Breast epithelium (tissue), 4 donors: Measurements from ENCODE around the gene VAT1L. TPM values are rescaled to one million over a fixed set of nuclear protein-coding genes. Genes with fewer than 3 reads are reported as not detected.

Experiments
- DNase-seq, 2 donors: peaks; one replicate each; pipeline ENCODE4 v3.0.0-alpha.2; 2019; ENCODE audit warnings: low spot score in 2 of 2
- H3K27ac ChIP-seq, 2 donors: fragments of 200-600 bp; sonication (generic) in 1 of 2; one replicate each; pipeline ENCODE4 v1.5.1; 2016 to 2019; ENCODE audit warnings: mild to moderate bottlenecking in 1 of 2
- H3K27me3 ChIP-seq, 2 donors: fragments of 200-600 bp; sonication (generic) in 1 of 2; one replicate each; pipeline versions ENCODE4 v1.5.1 to v1.6.0; 2017 to 2019; ENCODE audit warnings: control low read depth in 1 of 2, mild to moderate bottlenecking in 1 of 2
- H3K36me3 ChIP-seq: fragments of 200-600 bp; one replicate; pipeline ENCODE4 v1.5.1; 2019
- H3K4me1 ChIP-seq, 2 donors: fragments of 200-600 bp; sonication (generic); one replicate each; pipeline ENCODE4 v1.5.1; 2016 to 2019; ENCODE audit warnings: control low read depth in 1 of 2
- H3K4me3 ChIP-seq, 3 donors: fragments of 200-600 bp; sonication (generic); 1 replicate in 2 of 3; 2 replicates in 1 of 3; pipeline ENCODE4 v1.5.1; 2016 to 2019; ENCODE audit warnings: mild to moderate bottlenecking in 3 of 3, moderate library complexity in 2 of 3
- H3K9me3 ChIP-seq, 2 donors: fragments of 200-600 bp; sonication (generic) in 1 of 2; one replicate each; pipeline ENCODE4 v1.5.1; 2016 to 2019; ENCODE audit warnings: control low read depth in 1 of 2
- POLR2A ChIP-seq: fragments of 450-650 bp; IDR thresholded peaks from one replicate; pipeline ENCODE4 v1.6.1; 2016; ENCODE audit warnings: antibody characterized with exemption, mild to moderate bottlenecking, moderate library complexity
- POLR2AphosphoS5 ChIP-seq, 3 donors: sonication (generic); formaldehyde crosslinking; IDR thresholded peaks; one replicate each; pipeline ENCODE4 v1.6.1; 2017; ENCODE audit warnings: antibody characterized with exemption in 3 of 3
- intact Hi-C: fragments of 100-400 bp; cut with DNase I; formaldehyde crosslinking; loops from one replicate; pipeline ENCODE4 v1.15.1; 2023; ENCODE audit warnings: low total_unique reads
- total RNA-seq, 3 donors: library from RNA; depleted of rRNA; stranded (reverse); fragments of >200 nt; gene quantifications; one replicate each; pipeline ENCODE4 v1.1.0, GENCODE V29; 2016
- TF ChIP-seq, protein P1 (sequence below), 3 donors: fragments of 450-650 bp; IDR thresholded peaks; one replicate each; pipeline ENCODE4 v1.5.1; 2016 to 2017; ENCODE audit warnings: antibody characterized with exemption in 3 of 3, mild to moderate bottlenecking in 3 of 3, moderate library complexity in 3 of 3

Gene VAT1L
- total RNA-seq, 3 donors from 2014 or later = 0.33 to 0.88 TPM; not detected in 1

DNA sequence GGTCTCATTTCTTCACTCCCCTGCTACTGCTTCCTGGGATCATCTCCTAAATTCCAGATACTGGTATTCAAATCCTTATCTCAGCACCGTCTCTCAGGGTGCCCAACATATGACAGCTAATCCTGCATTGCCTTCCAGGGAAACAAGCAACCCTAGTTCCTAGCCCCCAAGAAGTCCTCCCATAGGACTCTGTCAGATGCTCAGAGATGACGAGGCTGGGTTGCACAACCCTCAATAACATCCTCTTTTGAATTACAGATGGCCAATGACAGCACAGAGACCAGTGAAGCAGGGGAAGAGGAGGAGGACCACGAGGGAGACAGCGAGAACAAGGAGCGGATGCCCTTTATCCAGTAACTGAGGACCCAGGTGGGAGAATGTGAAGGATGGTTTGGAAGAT, 189.0 kb downstream of the VAT1L start:
- Histone ChIP-seq H3K36me3 (no peaks in the 10 kb centered on the region), H3K27ac (no peak overlapping the region), H3K9me3 (no peaks in the 10 kb centered on the region), H3K4me3 (no peak overlapping the region), H3K27me3 (no peaks in the 10 kb centered on the region), H3K4me1 (no peaks in the 10 kb centered on the region)
- no peak for DNase-seq
- TF ChIP-seq POLR2A (no peak), POLR2AphosphoS5 (IDR thresholded peaks at IDR 0.05) (no peak)
- TF ChIP-seq, protein P1, sequence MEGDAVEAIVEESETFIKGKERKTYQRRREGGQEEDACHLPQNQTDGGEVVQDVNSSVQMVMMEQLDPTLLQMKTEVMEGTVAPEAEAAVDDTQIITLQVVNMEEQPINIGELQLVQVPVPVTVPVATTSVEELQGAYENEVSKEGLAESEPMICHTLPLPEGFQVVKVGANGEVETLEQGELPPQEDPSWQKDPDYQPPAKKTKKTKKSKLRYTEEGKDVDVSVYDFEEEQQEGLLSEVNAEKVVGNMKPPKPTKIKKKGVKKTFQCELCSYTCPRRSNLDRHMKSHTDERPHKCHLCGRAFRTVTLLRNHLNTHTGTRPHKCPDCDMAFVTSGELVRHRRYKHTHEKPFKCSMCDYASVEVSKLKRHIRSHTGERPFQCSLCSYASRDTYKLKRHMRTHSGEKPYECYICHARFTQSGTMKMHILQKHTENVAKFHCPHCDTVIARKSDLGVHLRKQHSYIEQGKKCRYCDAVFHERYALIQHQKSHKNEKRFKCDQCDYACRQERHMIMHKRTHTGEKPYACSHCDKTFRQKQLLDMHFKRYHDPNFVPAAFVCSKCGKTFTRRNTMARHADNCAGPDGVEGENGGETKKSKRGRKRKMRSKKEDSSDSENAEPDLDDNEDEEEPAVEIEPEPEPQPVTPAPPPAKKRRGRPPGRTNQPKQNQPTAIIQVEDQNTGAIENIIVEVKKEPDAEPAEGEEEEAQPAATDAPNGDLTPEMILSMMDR (IDR thresholded peaks at IDR 0.05) = no peak
- intact Hi-C loops = loop anchor here (10.0 kb wide), 1 partner anchor 303 kb away; no protein-coding TSS in a partner anchor

DNA sequence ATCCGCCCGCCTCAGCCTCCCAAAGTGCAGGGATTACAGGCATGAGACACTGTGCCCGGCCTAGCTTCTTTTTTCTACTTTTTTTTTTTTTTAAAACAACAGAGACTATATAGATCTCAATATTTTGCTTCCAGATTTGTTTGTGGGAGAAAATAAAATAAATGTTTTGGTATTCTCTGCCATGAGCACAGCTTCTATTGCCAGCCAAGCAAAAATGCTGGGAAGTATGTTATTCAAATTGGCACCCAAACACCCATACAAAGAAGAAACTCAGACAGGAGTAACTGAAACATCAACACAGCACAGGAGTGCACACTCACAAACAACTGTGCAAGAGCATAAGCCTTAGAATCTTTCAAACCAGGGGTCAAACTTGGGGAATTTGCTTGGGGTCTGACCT, 196.7 kb downstream of the VAT1L start:
- H3K4me3 ChIP-seq = no peak overlapping the region
- no peak for DNase-seq
- no peaks in the 10 kb centered on the region for H3K4me1 ChIP-seq
- no peaks in the 10 kb centered on the region for H3K36me3 ChIP-seq
- TF ChIP-seq POLR2A = no peak
- TF ChIP-seq, protein P1 (IDR thresholded peaks at IDR 0.05) = no peak
- no peak for TF ChIP-seq POLR2AphosphoS5 (IDR thresholded peaks at IDR 0.05)
- no peaks in the 10 kb centered on the region for H3K27me3 ChIP-seq
- intact Hi-C loops = no loop called here
- H3K27ac ChIP-seq = no peak overlapping the region
- no peaks in the 10 kb centered on the region for H3K9me3 ChIP-seq

DNA sequence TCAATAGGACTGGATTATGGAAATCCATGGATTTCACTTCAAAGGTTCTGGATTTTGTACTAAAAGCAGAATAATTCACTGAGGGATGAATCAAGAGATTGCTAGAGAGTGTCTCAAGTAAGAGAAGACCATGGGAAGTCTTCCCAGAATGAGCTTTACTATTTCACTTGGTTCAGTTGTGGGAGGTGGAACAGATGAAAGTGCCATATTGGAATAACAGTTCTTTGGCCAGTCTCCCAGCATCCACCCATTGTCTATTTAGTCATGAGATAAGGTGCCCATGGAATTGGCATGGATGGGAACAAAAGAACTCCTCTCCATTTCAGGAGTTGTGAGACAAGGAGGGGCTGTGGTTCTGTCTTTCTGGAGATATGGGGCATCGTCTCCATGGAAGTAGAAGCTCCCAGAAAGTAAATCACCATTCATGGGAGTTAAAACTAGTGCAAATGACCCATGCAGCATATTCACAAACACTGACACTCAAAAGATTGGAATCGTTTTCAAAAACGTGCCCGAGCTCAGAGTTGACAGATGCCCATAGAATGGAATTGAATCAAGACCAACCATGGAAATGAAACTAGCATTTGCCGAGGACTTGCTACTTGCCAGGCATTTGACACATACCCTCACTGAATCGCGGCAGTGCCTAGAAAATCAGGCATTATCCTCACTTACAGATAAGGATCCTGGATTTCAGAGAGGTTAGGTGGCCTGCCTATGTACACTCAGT, 197.8 kb downstream of the VAT1L start:
- intact Hi-C loops = no loop called here

DNA sequence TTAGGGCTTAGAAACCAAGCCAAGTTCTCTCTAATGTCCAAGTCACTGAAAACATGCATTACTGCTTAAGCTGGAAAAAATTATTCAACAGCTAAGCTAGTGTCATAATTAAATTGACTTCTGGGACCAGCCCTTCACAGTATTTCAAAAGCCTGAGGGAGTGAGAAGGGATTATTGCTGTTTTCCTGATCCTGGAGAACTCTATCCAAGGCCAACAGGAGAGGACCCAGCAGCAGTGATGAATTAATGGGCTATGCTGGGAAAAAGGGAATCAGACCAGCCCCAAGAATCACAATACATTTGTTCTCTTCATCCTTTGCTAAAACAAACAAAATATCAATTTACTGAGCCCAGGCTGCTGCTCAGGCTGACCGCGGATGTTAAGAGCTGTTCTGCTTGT, 199.4 kb downstream of the VAT1L start:
- TF ChIP-seq POLR2A (no peak), POLR2AphosphoS5 (IDR thresholded peaks at IDR 0.05) (no peak)
- TF ChIP-seq, protein P1 (IDR thresholded peaks at IDR 0.05) = no peak
- H3K4me3 ChIP-seq = no peak overlapping the region
- DNase-seq = no peak
- no peaks in the 10 kb centered on the region for H3K27me3 ChIP-seq
- no peaks in the 10 kb centered on the region for H3K9me3 ChIP-seq
- no peaks in the 10 kb centered on the region for H3K36me3 ChIP-seq
- H3K27ac ChIP-seq = no peak overlapping the region
- intact Hi-C loops = no loop called here
- no peaks in the 10 kb centered on the region for H3K4me1 ChIP-seq

More for the DNA sequence above, 197.8 kb downstream of the VAT1L start:
- TF ChIP-seq POLR2AphosphoS5 (IDR thresholded peaks at IDR 0.05) (no peak), POLR2A (no peak)
- TF ChIP-seq, protein P1 (IDR thresholded peaks at IDR 0.05) = no peak
- Histone ChIP-seq H3K9me3 (no peaks in the 10 kb centered on the region), H3K4me1 (no peaks in the 10 kb centered on the region), H3K27ac (no peak overlapping the region), H3K36me3 (no peaks in the 10 kb centered on the region), H3K4me3 (no peak overlapping the region), H3K27me3 (no peaks in the 10 kb centered on the region)
- no peak for DNase-seq

DNA sequence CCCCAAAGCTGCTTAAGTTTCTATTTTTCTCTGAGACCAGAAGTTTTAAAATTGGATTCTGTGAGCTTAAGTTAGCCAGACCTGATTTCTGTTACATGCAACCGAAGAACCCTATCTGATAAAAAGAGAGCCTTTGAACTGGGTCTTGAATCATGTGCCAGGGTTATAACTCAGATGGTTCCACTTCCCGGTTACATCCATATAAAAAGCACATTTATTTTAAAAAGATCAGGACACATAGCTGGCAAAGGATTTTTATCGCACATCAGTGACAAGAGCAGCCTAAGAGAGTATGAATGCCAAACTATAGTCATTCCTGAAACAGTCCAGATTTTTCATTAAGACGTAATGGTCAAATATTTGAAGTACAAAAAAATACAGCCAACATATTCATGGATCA, 201.5 kb downstream of the VAT1L start:
- TF ChIP-seq POLR2AphosphoS5 (IDR thresholded peaks at IDR 0.05) = no peak
- TF ChIP-seq, protein P1 (IDR thresholded peaks at IDR 0.05) = no peak
- Histone ChIP-seq H3K9me3 (no peaks in the 10 kb centered on the region), H3K4me3 (no peak overlapping the region), H3K27ac (no peak overlapping the region), H3K27me3 (no peaks in the 10 kb centered on the region), H3K36me3 (no peaks in the 10 kb centered on the region), H3K4me1 (no peaks in the 10 kb centered on the region)
- no peak for DNase-seq
- intact Hi-C loops = no loop called here
